ENCODE measurements around the gene SKOR2. TPM values are rescaled to one million over a fixed set of nuclear protein-coding genes. Genes with fewer than 3 reads are reported as not detected.
A peak's percentile ranks its signal among the peaks of the same experiment; 100 is the strongest.

SKOR2 gene
- total and polyA plus RNA-seq, 2 experiments from 2014 or later, result 0.10 to 0.42 TPM

GRCh38 chr18:47206945-47207637, 44.4 kb downstream of the SKOR2 start:
- no peaks in the 10 kb centered on the region for H4K20me1 ChIP-seq (replicated peaks; ENCODE audit: insufficient read depth)
- no peak overlapping the region for H3K27ac Mint-ChIP-seq
- no peaks in the 10 kb centered on the region for H3K9me2 ChIP-seq (ENCODE audit: insufficient read depth)
- no peaks in the 10 kb centered on the region for H3K36me3 Mint-ChIP-seq (ENCODE audit: low read depth)
- peak; percentile 22 for DNase-seq (ENCODE audit: low spot score)
- no peak overlapping the region for H3K4me3 Mint-ChIP-seq
- H3K27me3 Mint-ChIP-seq (ENCODE audit: insufficient read depth, low read depth, poor library complexity), result no peaks in the 10 kb centered on the region
- H3K9me3 Mint-ChIP-seq, result no peaks in the 10 kb centered on the region
- peaks cover 15% of the 10 kb centered on the region for H3K4me1 Mint-ChIP-seq
- no peaks in the 10 kb centered on the region for H3K4me1 ChIP-seq (ENCODE audit: insufficient read depth)
- H3K79me2 ChIP-seq (replicated peaks; ENCODE audit: insufficient read depth), result no peaks in the 10 kb centered on the region
- no peak overlapping the region for H3K4me2 ChIP-seq
- no peaks in the 10 kb centered on the region for H3K27me3 ChIP-seq (ENCODE audit: insufficient read depth)
- ATAC-seq, result peak; percentile 79
- no peak overlapping the region for H2AFZ ChIP-seq
- no peak for TF ChIP-seq EZH2phosphoT487 (IDR thresholded peaks at IDR 0.05; ENCODE audit: unreplicated experiment)
- no peak for TF ChIP-seq STAT1 (IDR thresholded peaks at IDR 0.05; ENCODE audit: unreplicated experiment)
- TF ChIP-seq POLR2AphosphoS5 (IDR thresholded peaks at IDR 0.05; ENCODE audit: low read depth), result no peak
- no peak for TF ChIP-seq JUNB (IDR thresholded peaks at IDR 0.05; ENCODE audit: unreplicated experiment)
- TF ChIP-seq ZNF331 (CRISPR knock-in tag; IDR thresholded peaks at IDR 0.05; ENCODE audit: low read depth), result no peak
- TF ChIP-seq NANOG (IDR thresholded peaks at IDR 0.05; ENCODE audit: borderline replicate concordance), result no peak
- TF ChIP-seq CREB1 (CRISPR knock-in tag; IDR thresholded peaks at IDR 0.05; ENCODE audit: low read depth), result no peak
- no peak for TF ChIP-seq EZH2 (IDR thresholded peaks at IDR 0.05; ENCODE audit: low read depth, unreplicated experiment)
- TF ChIP-seq ZNF114 (CRISPR knock-in tag; IDR thresholded peaks at IDR 0.05), result no peak
- no peak for TF ChIP-seq ETS1 (IDR thresholded peaks at IDR 0.05)
- no peak for TF ChIP-seq REST (IDR thresholded peaks at IDR 0.05; ENCODE audit: unreplicated experiment)
- no peak for TF ChIP-seq CTCF (conservative IDR thresholded peaks at IDR 0.05; ENCODE audit: low read depth in 2 of 2)
- TF ChIP-seq ZNF462 (CRISPR knock-in tag; IDR thresholded peaks at IDR 0.05), result no peak
- H3K36me3 ChIP-seq (ENCODE audit: insufficient read depth), result no peaks in the 10 kb centered on the region
- H3F3A ChIP-seq (replicated peaks; ENCODE audit: low read depth), result no peaks in the 10 kb centered on the region
- no peak overlapping the region for H3K27ac ChIP-seq (ENCODE audit: low read depth)
- H3K4me3 ChIP-seq, result no peak overlapping the region
